H1 (cell line): ENCODE measurements around the gene COA1. TPM values are rescaled to one million over a fixed set of nuclear protein-coding genes. Genes with fewer than 3 reads are reported as not detected.

Source experiments
- CTCF ChIA-PET: fragments of 300-600 bp; sonication (Branson Sonifier 250); formaldehyde crosslinking; loops from one replicate; lab custom pipeline; 2021; ENCODE audit not compliant: partially characterized antibody; lab: Charles Lee
- POLR2A ChIA-PET: fragments of 300-600 bp; sonication (Branson Sonifier 250); formaldehyde crosslinking; loops from one replicate; lab custom pipeline; 2021; ENCODE audit warnings: inconsistent platforms; ENCODE audit not compliant: partially characterized antibody; lab: Charles Lee
- DNase-seq, 2 experiments: peaks; one replicate each; pipeline versions ENCODE4 v3.0.0 to v3.0.0-alpha.2; 2010 to 2022; ENCODE audit warnings: low spot score in 2 of 2, low read depth in 1 of 2, mixed read lengths in 1 of 2
- FAIRE-seq: peaks from 2 replicates; lab custom pipeline; 2011; peaks lifted over from hg19 to GRCh38; lab: Jason Lieb, UNC
- H2AFZ ChIP-seq: 2 replicates; pipeline ENCODE4 v1.8.1; 2012; ENCODE audit warnings: low read length, inconsistent platforms
- H2AK5ac ChIP-seq: 2 replicates; pipeline ENCODE4 v1.6.1; 2013; ENCODE audit warnings: low read depth, low read length
- H2BK120ac ChIP-seq: replicated peaks from 2 replicates; pipeline ENCODE3; 2013; ENCODE audit warnings: low read depth, low read length, inconsistent platforms
- H2BK12ac ChIP-seq: 2 replicates; pipeline ENCODE4 v1.6.1; 2013; ENCODE audit warnings: low read depth, low read length
- H2BK15ac ChIP-seq: 2 replicates; pipeline ENCODE4 v1.6.1; 2013; ENCODE audit warnings: low read length
- H2BK20ac ChIP-seq: 2 replicates; pipeline ENCODE4 v1.6.1; 2013; ENCODE audit warnings: low read length
- H2BK5ac ChIP-seq: 2 replicates; pipeline ENCODE4 v1.6.1; 2013; ENCODE audit warnings: low read depth, low read length
- H3K14ac ChIP-seq: 2 replicates; pipeline ENCODE4 v1.6.1; 2013; ENCODE audit warnings: inconsistent platforms; ENCODE audit not compliant: insufficient read length
- H3K18ac ChIP-seq: 2 replicates; pipeline ENCODE4 v1.6.1; 2013; ENCODE audit warnings: low read length; ENCODE audit errors: extremely low read depth
- H3K23ac ChIP-seq: 2 replicates; pipeline ENCODE4 v1.6.1; 2013; ENCODE audit warnings: inconsistent platforms; ENCODE audit not compliant: insufficient read length
- H3K23me2 ChIP-seq: 2 replicates; pipeline ENCODE4 v1.6.1; 2013; ENCODE audit warnings: low read depth, low read length
- H3K27ac ChIP-seq: 2 replicates; pipeline ENCODE4 v1.6.1; 2011; ENCODE audit warnings: low read depth, low read length, inconsistent platforms
- H3K27me3 ChIP-seq, 4 experiments: replicated peaks in 1 of 4; 1 replicate in 1 of 4; 2 replicates in 3 of 4; pipeline versions ENCODE4 v1.6.1 to v1.8.1; 2011 to 2013; ENCODE audit warnings: low read length in 3 of 4, mild to moderate bottlenecking in 3 of 4, inconsistent platforms in 2 of 4, mixed read lengths in 2 of 4, moderate library complexity in 1 of 4; ENCODE audit not compliant: control insufficient read depth in 3 of 4, insufficient read depth in 3 of 4; ENCODE audit errors: extremely low read depth in 1 of 4
- H3K36me3 ChIP-seq, 4 experiments: 2 replicates each; pipeline versions ENCODE4 v1.6.1 to v1.8.1; 2011 to 2013; ENCODE audit warnings: mild to moderate bottlenecking in 4 of 4, low read length in 3 of 4, moderate library complexity in 2 of 4, control low read depth in 1 of 4, inconsistent platforms in 1 of 4; ENCODE audit not compliant: insufficient read depth in 4 of 4, control insufficient read depth in 2 of 4
- H3K4ac ChIP-seq: replicated peaks from 2 replicates; pipeline ENCODE3; 2013; ENCODE audit warnings: low read length, low read depth, mixed read lengths, inconsistent platforms; ENCODE audit not compliant: insufficient read length
- H3K4me1 ChIP-seq, 4 experiments: replicated peaks in 1 of 4; 1 replicate in 1 of 4; 2 replicates in 3 of 4; pipeline versions ENCODE4 v1.6.1 to v1.8.1; 2011 to 2013; ENCODE audit warnings: low read length in 3 of 4, inconsistent platforms in 2 of 4, mixed read lengths in 1 of 4; ENCODE audit not compliant: insufficient read depth in 4 of 4, control insufficient read depth in 3 of 4
- H3K4me2 ChIP-seq, 2 experiments: 2 replicates each; pipeline versions ENCODE4 v1.6.1 to v1.8.1; 2011 to 2013; ENCODE audit warnings: low read depth in 2 of 2, low read length in 2 of 2, control low read depth in 1 of 2, inconsistent platforms in 1 of 2, mild to moderate bottlenecking in 1 of 2; ENCODE audit not compliant: insufficient read depth in 1 of 2
- H3K4me3 ChIP-seq, 4 experiments: fragments of 200-600, 300-600 bp in 1 of 4; sonication (generic), shearing (Covaris generic), sonication (Bioruptor Twin) in 1 of 4; 2 replicates each; pipeline versions ENCODE4 v1.5.1 to v1.8.1; 2011 to 2016; ENCODE audit warnings: low read length in 4 of 4, low read depth in 3 of 4, control low read depth in 2 of 4, inconsistent platforms in 2 of 4, mild to moderate bottlenecking in 2 of 4, mixed read lengths in 1 of 4, moderate library complexity in 1 of 4; ENCODE audit not compliant: insufficient read depth in 2 of 4; ENCODE audit errors: extremely low read depth in 1 of 4
- H3K56ac ChIP-seq: replicated peaks from 2 replicates; pipeline ENCODE3; 2013; ENCODE audit warnings: low read depth, mild to moderate bottlenecking, mixed read lengths, low read length, inconsistent platforms; ENCODE audit not compliant: insufficient read length
- H3K79me1 ChIP-seq: 2 replicates; pipeline ENCODE4 v1.6.1; 2013; ENCODE audit warnings: low read depth, low read length, control low read depth
- H3K79me2 ChIP-seq, 2 experiments: 2 replicates each; pipeline versions ENCODE4 v1.6.1 to v1.8.1; 2012 to 2013; ENCODE audit warnings: low read length in 2 of 2, mild to moderate bottlenecking in 2 of 2, inconsistent platforms in 1 of 2; ENCODE audit not compliant: insufficient read depth in 2 of 2, control insufficient read depth in 1 of 2
- H3K9ac ChIP-seq, 4 experiments: replicated peaks in 1 of 4; 1 replicate in 1 of 4; 2 replicates in 3 of 4; pipeline versions ENCODE4 v1.6.1 to v1.8.1; 2011 to 2013; ENCODE audit warnings: low read depth in 3 of 4, low read length in 3 of 4, control low read depth in 2 of 4, mild to moderate bottlenecking in 2 of 4, moderate library complexity in 2 of 4, inconsistent platforms in 1 of 4; ENCODE audit errors: extremely low read depth in 1 of 4
- H3K9me3 ChIP-seq, 2 experiments: 2 replicates each; pipeline versions ENCODE4 v1.6.1 to v1.8.1; 2012 to 2013; ENCODE audit warnings: mild to moderate bottlenecking in 2 of 2, moderate library complexity in 2 of 2, control low read depth in 1 of 2, inconsistent platforms in 1 of 2, low read depth in 1 of 2, low read length in 1 of 2, mixed read lengths in 1 of 2; ENCODE audit not compliant: insufficient read depth in 2 of 2
- H4K20me1 ChIP-seq, 2 experiments: replicated peaks in 1 of 2; 2 replicates each; pipeline versions ENCODE3 to v1.8.1; 2011 to 2013; ENCODE audit warnings: inconsistent platforms in 2 of 2, low read length in 2 of 2, mild to moderate bottlenecking in 1 of 2; ENCODE audit not compliant: insufficient read depth in 2 of 2, control insufficient read depth in 1 of 2
- H4K5ac ChIP-seq: 2 replicates; pipeline ENCODE4 v1.6.1; 2013; ENCODE audit warnings: low read length, low read depth, mixed read lengths, inconsistent platforms; ENCODE audit not compliant: insufficient read length
- H4K8ac ChIP-seq: 2 replicates; pipeline ENCODE4 v1.8.0; 2013; ENCODE audit warnings: mild to moderate bottlenecking, moderate library complexity, low read length, inconsistent platforms; ENCODE audit not compliant: insufficient read depth; ENCODE audit errors: extremely low read depth
- H4K91ac ChIP-seq: replicated peaks from 2 replicates; pipeline ENCODE3; 2013; ENCODE audit warnings: low read length, mixed read lengths, inconsistent platforms; ENCODE audit not compliant: insufficient read length
- ASH2L ChIP-seq: fragments of 200-600, 300-600 bp; sonication (generic); IDR thresholded peaks from one replicate; pipeline ENCODE4 v1.7.1; 2017; ENCODE audit warnings: low read length
- ATF3 ChIP-seq: IDR thresholded peaks from 2 replicates; pipeline ENCODE4 v1.6.1; 2011; ENCODE audit warnings: low read depth, mild to moderate bottlenecking, low read length; ENCODE audit not compliant: insufficient read depth
- HDAC6 ChIP-seq: IDR thresholded peaks from one replicate; pipeline ENCODE4 v1.7.1; 2012; ENCODE audit warnings: low read depth, mild to moderate bottlenecking, inconsistent platforms, low read length, moderate library complexity
- SUZ12 ChIP-seq: fragments of 200-600 bp; sonication (generic); IDR thresholded peaks from 2 replicates; pipeline ENCODE4 v1.6.1; 2012; ENCODE audit warnings: mild to moderate bottlenecking, inconsistent platforms, low read length, moderate library complexity, mixed read lengths
- WGBS, 2 experiments: shearing (Covaris generic) in 1 of 2; methylation state at CpG; one replicate each; pipeline versions ENCODE4 v1.1.6 to v1.1.7; 2013 to 2015; ENCODE audit warnings: low lambda C conversion rate in 2 of 2, mixed read lengths in 2 of 2, inconsistent platforms in 1 of 2, low coverage in 1 of 2, missing lambda C conversion rate in 1 of 2; ENCODE audit not compliant: insufficient replicate concordance in 2 of 2, insufficient coverage in 1 of 2, insufficient read length in 1 of 2; ENCODE audit errors: extremely low coverage in 1 of 2, missing lambda C conversion rate in 1 of 2; 5-methylcytosine and 5-hydroxymethylcytosine counted together
- polyA plus RNA-seq, 7 experiments: library from polyadenylated mRNA; depleted of rRNA in 3 of 7; stranded (reverse) in 5 of 7; unstranded in 2 of 7; fragments of >200 nt in 5 of 7; fragments of 200-250 nt in 2 of 7; gene quantifications; 1 replicate in 5 of 7; 2 replicates in 1 of 7; 4 replicates in 1 of 7; pipeline versions ENCODE4 v1.2.1 to v1.2.3, GENCODE V29; 2011 to 2013; ENCODE audit warnings: missing spikeins in 2 of 7, mixed read lengths in 2 of 7
- total RNA-seq: library from RNA; stranded (reverse); fragmentation: NEBNext Ultra II Directional; extraction: Animal tissue kit (Norgen Biotek cat#: 25700); gene quantifications from 2 replicates; pipeline ENCODE4 v1.2.1, GENCODE V29; 2021

Gene COA1
- total and polyA plus RNA-seq, 2 of the 8 experiments (the other 6 are each of a cell fraction or from before 2014, with no cell fraction given) = 98.6 to 143 TPM

- Histone ChIP-seq H3K36me3 (no peaks in the 10 kb centered on the region), H3K27ac (no peak overlapping the region)
- 78% methylated on average over 8 of the region's 8 CpGs; no CpG with 5 or more reads in 1 of the 2 experiments for whole genome bisulfite sequencing, 2 experiments
Observed at GRCh38 chr7:43766564-43766963, 37.2 kb upstream of the COA1 start.

More at GRCh38 chr7:43766564-43766963, 37.2 kb upstream of the COA1 start:
- ChIA-PET POLR2A (no interaction called here), CTCF (interaction anchor here (1.1 to 1.5 kb wide), 2 partner anchors 13 to 14 kb away, joined by 3 read pairs; no protein-coding TSS in a partner anchor)
- FAIRE-seq (no peak), DNase-seq (no peak)
- Histone ChIP-seq H4K5ac (no peak overlapping the region), H3K27me3 (no peaks in the 10 kb centered on the region), H2BK20ac (no peak overlapping the region), H3K4ac (no peak overlapping the region), H3K18ac (no peak overlapping the region), H2BK15ac (no peak overlapping the region; the same call in 1 of the 2 replicates), H3K9ac (no peak overlapping the region), H3K56ac (no peak overlapping the region), H3K4me2 (peak overlapping the region in 1 of 2 experiments; percentile 24; a peak in 1 of 4 replicates), H2BK120ac (no peak overlapping the region), H2AK5ac (no peak overlapping the region), H3K79me2 (no peaks in the 10 kb centered on the region), H4K8ac (no peak overlapping the region), H3K23me2 (no peaks in the 10 kb centered on the region; the same call in 1 of the 2 replicates), H3K79me1 (peaks cover 3% of the 10 kb centered on the region; the same call in 1 of the 2 replicates), H3K4me3 (no peak overlapping the region), H4K91ac (no peak overlapping the region), H4K20me1 (no peaks in the 10 kb centered on the region), H2BK5ac (peak overlapping the region; percentile 69; the same call in 1 of the 2 replicates), H2AFZ (no peak overlapping the region), H3K23ac (no peak overlapping the region), H3K9me3 (no peaks in the 10 kb centered on the region), H3K14ac (no peak overlapping the region), H2BK12ac (no peak overlapping the region), H3K4me1 (peaks cover 0 to 11% (median 7%) of the 10 kb centered on the region in 4 experiments; a peak in 5 of 7 replicates)
- TF ChIP-seq ATF3 (no peak), SUZ12 (no peak), ASH2L (peak; percentile 26), HDAC6 (no peak)
